K562 (cell line): ENCODE data around the gene DSTYK. TPM values are rescaled to one million over a fixed set of nuclear protein-coding genes. Genes with fewer than 3 reads are reported as not detected.

Source experiments
- ATF1 ChIP-seq, 2 experiments: fragments of 450-650 bp in 1 of 2; IDR thresholded peaks; 2 replicates each; pipeline ENCODE4 v1.6.1; 2016; ENCODE audit warnings: missing compliant biosample characterization in 1 of 2, missing genetic modification characterization in 1 of 2
- ATF7 ChIP-seq: fragments of 450-650 bp; IDR thresholded peaks from 2 replicates; pipeline ENCODE4 v1.7.1; 2014; ENCODE audit warnings: mild to moderate bottlenecking, moderate library complexity
- DACH1 ChIP-seq: fragments of 450-650 bp; IDR thresholded peaks from 2 replicates; pipeline ENCODE4 v1.6.1; 2018; ENCODE audit not compliant: partially characterized antibody
- DIDO1 ChIP-seq: fragments of 450-650 bp; IDR thresholded peaks from 2 replicates; pipeline ENCODE4 v1.6.1; 2016; ENCODE audit warnings: low read depth, missing biosample characterization, missing genetic modification characterization
- HEY1 ChIP-seq: fragments of 250-450 bp; sonication (Bioruptor Pico); IDR thresholded peaks from 2 replicates; pipeline ENCODE4 v1.5.0; 2020; ENCODE audit warnings: mild to moderate bottlenecking, moderate library complexity, borderline replicate concordance
- KLF1 ChIP-seq: fragments of 450-650 bp; IDR thresholded peaks from 2 replicates; pipeline ENCODE4 v1.6.1; 2016; ENCODE audit warnings: missing genetic modification characterization, missing compliant biosample characterization
- MCM7 ChIP-seq, 2 experiments: fragments of 450-650 bp; IDR thresholded peaks; 2 replicates each; pipeline ENCODE4 v1.6.1; 2016 to 2018
- MTA3 ChIP-seq: fragments of 450-650 bp; formaldehyde crosslinking; IDR thresholded peaks from 2 replicates; pipeline ENCODE4 v1.6.1; 2017; ENCODE audit warnings: mild to moderate bottlenecking, borderline replicate concordance
- PHF21A ChIP-seq: fragments of 450-650 bp; IDR thresholded peaks from 2 replicates; pipeline ENCODE4 v1.6.1; 2017; ENCODE audit warnings: low read depth, borderline replicate concordance
- RBFOX2 ChIP-seq: fragments of 200-400 bp; formaldehyde crosslinking; IDR thresholded peaks from 2 replicates; pipeline ENCODE4 v1.6.1; 2017; ENCODE audit warnings: low read depth, mild to moderate bottlenecking, low read length, moderate library complexity
- ZNF589 ChIP-seq: fragments of 200-800 bp; sonication (Bioruptor generic); IDR thresholded peaks from 2 replicates; pipeline ENCODE4 v1.6.1; 2016; ENCODE audit warnings: low read depth, missing genetic modification characterization, missing compliant biosample characterization
- ZNF764 ChIP-seq: fragments of 250-450 bp; sonication (Bioruptor Pico); IDR thresholded peaks from 2 replicates; pipeline ENCODE4 v1.4.0; 2020; ENCODE audit warnings: low read depth, mild to moderate bottlenecking, moderate library complexity
- polyA plus RNA-seq, 8 experiments: library from polyadenylated mRNA; depleted of rRNA in 4 of 8; stranded (reverse) in 5 of 8; unstranded in 3 of 8; fragments of >200 nt; fragmentation: Nextera tagmentation in 2 of 8; fragmentation: Illumina TruSeq in 1 of 8; extraction: Ambion mirVana in 2 of 8; extraction: Trizol in 1 of 8; gene quantifications; 2 replicates each; pipeline versions ENCODE4 v1.2.1 to v1.2.3, GENCODE V29; 2011 to 2014; ENCODE audit warnings: inconsistent platforms in 1 of 8, missing spikeins in 1 of 8
- total RNA-seq, 7 experiments: library from RNA; depleted of rRNA in 6 of 7; stranded (reverse); fragments of >200 nt in 6 of 7; fragmentation: Illumina TruSeq in 2 of 7; extraction: Trizol in 2 of 7; gene quantifications; 2 replicates each; pipeline versions ENCODE4 v1.2.1 to v1.2.3, GENCODE V29; 2011 to 2021; ENCODE audit warnings: low replicate concordance in 1 of 7
- TF ChIP-seq, protein P1 (sequence below): sonication (generic); IDR thresholded peaks from 2 replicates; pipeline ENCODE4 v1.6.1; 2016
- TF ChIP-seq, protein P2 (sequence below): sonication (generic); formaldehyde crosslinking; IDR thresholded peaks from 2 replicates; pipeline ENCODE4 v1.9.0; 2022; ENCODE audit warnings: mild to moderate bottlenecking, missing genetic modification reagents
- TF ChIP-seq, protein P3 (sequence below): fragments of 150-350 bp; conservative IDR thresholded peaks from 2 replicates; pipeline ENCODE4 v1.6.1; 2014; ENCODE audit warnings: low read length
- TF ChIP-seq, protein P4 (sequence below), 2 experiments: fragments of 450-650 bp in 1 of 2; sonication (generic) in 1 of 2; formaldehyde crosslinking in 1 of 2; IDR thresholded peaks in 1 of 2; conservative IDR thresholded peaks in 1 of 2; 2 replicates each; pipeline versions ENCODE4 v1.6.1 to v1.8.1; 2016 to 2023; ENCODE audit warnings: mild to moderate bottlenecking in 2 of 2, moderate library complexity in 2 of 2, inconsistent platforms in 1 of 2, missing genetic modification reagents in 1 of 2
- TF ChIP-seq, protein P5 (sequence below): fragments of 450-650 bp; IDR thresholded peaks from 2 replicates; pipeline ENCODE4 v1.6.1; 2017; ENCODE audit warnings: antibody characterized with exemption, mild to moderate bottlenecking

DSTYK gene
- total and polyA plus RNA-seq, 9 of the 15 experiments (the other 6 are each of a cell fraction or from before 2014, with no cell fraction given) = 4.2 to 7.1 (median 6.2) TPM

DNA sequence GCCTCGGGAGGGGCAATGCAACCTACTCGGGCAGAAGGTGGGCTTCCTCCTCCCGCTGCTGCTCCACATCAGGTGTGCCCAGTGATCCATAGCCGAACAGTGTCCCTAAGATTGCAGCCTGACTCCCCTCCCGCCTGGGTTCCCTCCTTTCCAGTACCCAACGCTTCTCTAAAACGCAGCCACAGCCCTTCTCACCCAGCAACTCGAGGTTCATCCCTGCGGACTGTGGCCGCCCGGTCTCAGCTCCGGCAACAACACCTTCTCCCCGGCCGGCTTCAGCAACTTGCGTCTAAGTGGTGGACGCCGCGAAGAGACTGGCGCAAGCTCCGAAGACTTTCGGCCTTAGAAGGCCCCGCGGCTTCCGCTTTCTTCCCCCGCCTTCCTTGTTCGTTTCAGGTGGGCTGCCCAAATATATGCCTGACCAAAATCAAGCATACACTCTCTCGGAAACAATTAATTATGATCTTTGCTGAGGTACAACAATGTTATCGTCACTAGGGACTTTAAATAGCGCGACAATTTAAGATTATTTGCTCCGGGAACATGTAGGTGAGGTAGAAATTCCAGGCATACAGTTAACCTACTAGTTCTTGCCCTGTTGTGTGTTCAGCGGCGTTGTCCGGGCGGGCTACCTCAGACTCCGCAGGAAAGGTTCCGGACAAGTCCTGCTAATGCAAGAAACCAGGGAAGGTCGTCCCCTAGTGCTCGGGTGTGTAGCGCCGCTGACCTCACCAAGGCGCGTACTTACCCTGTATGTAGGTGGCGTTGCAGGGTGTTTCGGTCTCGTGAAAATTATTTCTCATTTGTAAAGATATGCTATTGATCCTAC is 89.6 kb downstream of the DSTYK start, which contains the start of gene RBBP5 (continued):
- TF ChIP-seq ZNF764 (CRISPR knock-in tag) = no peak
- peak; percentile 93 for TF ChIP-seq PHF21A
- TF ChIP-seq, protein P1, sequence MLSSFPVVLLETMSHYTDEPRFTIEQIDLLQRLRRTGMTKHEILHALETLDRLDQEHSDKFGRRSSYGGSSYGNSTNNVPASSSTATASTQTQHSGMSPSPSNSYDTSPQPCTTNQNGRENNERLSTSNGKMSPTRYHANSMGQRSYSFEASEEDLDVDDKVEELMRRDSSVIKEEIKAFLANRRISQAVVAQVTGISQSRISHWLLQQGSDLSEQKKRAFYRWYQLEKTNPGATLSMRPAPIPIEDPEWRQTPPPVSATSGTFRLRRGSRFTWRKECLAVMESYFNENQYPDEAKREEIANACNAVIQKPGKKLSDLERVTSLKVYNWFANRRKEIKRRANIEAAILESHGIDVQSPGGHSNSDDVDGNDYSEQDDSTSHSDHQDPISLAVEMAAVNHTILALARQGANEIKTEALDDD = peak; percentile 78
- TF ChIP-seq ZNF589 (CRISPR knock-in tag) = peak; percentile 98
- TF ChIP-seq, protein P2, sequence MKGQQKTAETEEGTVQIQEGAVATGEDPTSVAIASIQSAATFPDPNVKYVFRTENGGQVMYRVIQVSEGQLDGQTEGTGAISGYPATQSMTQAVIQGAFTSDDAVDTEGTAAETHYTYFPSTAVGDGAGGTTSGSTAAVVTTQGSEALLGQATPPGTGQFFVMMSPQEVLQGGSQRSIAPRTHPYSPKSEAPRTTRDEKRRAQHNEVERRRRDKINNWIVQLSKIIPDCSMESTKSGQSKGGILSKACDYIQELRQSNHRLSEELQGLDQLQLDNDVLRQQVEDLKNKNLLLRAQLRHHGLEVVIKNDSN (CRISPR knock-in tag) = no peak
- TF ChIP-seq MTA3 = peak; percentile 96
- TF ChIP-seq MCM7 (IDR thresholded peaks at IDR 0.05) = no peak
- peak; percentile 96 for TF ChIP-seq RBFOX2
- TF ChIP-seq, protein P3, sequence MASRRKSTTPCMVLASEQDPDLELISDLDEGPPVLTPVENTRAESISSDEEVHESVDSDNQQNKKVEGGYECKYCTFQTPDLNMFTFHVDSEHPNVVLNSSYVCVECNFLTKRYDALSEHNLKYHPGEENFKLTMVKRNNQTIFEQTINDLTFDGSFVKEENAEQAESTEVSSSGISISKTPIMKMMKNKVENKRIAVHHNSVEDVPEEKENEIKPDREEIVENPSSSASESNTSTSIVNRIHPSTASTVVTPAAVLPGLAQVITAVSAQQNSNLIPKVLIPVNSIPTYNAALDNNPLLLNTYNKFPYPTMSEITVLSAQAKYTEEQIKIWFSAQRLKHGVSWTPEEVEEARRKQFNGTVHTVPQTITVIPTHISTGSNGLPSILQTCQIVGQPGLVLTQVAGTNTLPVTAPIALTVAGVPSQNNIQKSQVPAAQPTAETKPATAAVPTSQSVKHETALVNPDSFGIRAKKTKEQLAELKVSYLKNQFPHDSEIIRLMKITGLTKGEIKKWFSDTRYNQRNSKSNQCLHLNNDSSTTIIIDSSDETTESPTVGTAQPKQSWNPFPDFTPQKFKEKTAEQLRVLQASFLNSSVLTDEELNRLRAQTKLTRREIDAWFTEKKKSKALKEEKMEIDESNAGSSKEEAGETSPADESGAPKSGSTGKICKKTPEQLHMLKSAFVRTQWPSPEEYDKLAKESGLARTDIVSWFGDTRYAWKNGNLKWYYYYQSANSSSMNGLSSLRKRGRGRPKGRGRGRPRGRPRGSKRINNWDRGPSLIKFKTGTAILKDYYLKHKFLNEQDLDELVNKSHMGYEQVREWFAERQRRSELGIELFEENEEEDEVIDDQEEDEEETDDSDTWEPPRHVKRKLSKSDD = peak; percentile 89; the same call in 1 of the 2 replicates
- TF ChIP-seq ATF7 = peak; percentile 97
- peak; percentile 85; the same call in 1 of the 2 replicates for TF ChIP-seq HEY1 (CRISPR knock-in tag)
- TF ChIP-seq DACH1 = peak; percentile 98
- TF ChIP-seq, protein P4, sequence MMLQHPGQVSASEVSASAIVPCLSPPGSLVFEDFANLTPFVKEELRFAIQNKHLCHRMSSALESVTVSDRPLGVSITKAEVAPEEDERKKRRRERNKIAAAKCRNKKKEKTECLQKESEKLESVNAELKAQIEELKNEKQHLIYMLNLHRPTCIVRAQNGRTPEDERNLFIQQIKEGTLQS (IDR thresholded peaks at IDR 0.05) = peak; percentile 90
- TF ChIP-seq, protein P4 (CRISPR knock-in tag; conservative IDR thresholded peaks at IDR 0.05) = peak; percentile 97
- TF ChIP-seq, protein P5, sequence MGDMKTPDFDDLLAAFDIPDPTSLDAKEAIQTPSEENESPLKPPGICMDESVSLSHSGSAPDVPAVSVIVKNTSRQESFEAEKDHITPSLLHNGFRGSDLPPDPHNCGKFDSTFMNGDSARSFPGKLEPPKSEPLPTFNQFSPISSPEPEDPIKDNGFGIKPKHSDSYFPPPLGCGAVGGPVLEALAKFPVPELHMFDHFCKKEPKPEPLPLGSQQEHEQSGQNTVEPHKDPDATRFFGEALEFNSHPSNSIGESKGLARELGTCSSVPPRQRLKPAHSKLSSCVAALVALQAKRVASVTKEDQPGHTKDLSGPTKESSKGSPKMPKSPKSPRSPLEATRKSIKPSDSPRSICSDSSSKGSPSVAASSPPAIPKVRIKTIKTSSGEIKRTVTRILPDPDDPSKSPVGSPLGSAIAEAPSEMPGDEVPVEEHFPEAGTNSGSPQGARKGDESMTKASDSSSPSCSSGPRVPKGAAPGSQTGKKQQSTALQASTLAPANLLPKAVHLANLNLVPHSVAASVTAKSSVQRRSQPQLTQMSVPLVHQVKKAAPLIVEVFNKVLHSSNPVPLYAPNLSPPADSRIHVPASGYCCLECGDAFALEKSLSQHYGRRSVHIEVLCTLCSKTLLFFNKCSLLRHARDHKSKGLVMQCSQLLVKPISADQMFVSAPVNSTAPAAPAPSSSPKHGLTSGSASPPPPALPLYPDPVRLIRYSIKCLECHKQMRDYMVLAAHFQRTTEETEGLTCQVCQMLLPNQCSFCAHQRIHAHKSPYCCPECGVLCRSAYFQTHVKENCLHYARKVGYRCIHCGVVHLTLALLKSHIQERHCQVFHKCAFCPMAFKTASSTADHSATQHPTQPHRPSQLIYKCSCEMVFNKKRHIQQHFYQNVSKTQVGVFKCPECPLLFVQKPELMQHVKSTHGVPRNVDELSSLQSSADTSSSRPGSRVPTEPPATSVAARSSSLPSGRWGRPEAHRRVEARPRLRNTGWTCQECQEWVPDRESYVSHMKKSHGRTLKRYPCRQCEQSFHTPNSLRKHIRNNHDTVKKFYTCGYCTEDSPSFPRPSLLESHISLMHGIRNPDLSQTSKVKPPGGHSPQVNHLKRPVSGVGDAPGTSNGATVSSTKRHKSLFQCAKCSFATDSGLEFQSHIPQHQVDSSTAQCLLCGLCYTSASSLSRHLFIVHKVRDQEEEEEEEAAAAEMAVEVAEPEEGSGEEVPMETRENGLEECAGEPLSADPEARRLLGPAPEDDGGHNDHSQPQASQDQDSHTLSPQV = peak; percentile 89
- TF ChIP-seq ATF1 (CRISPR knock-in tag; IDR thresholded peaks at IDR 0.05) = no peak; the same call in 1 of the 2 replicates
- peak; percentile 97 for TF ChIP-seq ATF1 (tag; IDR thresholded peaks at IDR 0.05)
- peak; percentile 99 for TF ChIP-seq DIDO1 (tag)
- 0 out of 2 replicates have a peak, but pooled peaks have one; percentile 16 for TF ChIP-seq KLF1 (tag)
